AG04450 (cell line): ENCODE results near the gene GARNL3. TPM values are rescaled to one million over a fixed set of nuclear protein-coding genes. Genes with fewer than 3 reads are reported as not detected.

Source experiments
- CTCF ChIA-PET: fragments of 300-600, 350-600 bp; formaldehyde crosslinking; extraction: SDS; loops from one replicate; lab custom pipeline; 2022; ENCODE audit warnings: antibody characterized with exemption, inconsistent platforms; lab: Charles Lee
- POLR2A ChIA-PET: fragments of 350-600 bp; formaldehyde crosslinking; extraction: SDS; loops from one replicate; lab custom pipeline; 2021; ENCODE audit warnings: antibody characterized with exemption, inconsistent platforms; lab: Yijun Ruan, JAX
- DNase-seq: peaks from one replicate; pipeline ENCODE4 v3.0.0-alpha.2; 2011; ENCODE audit warnings: low read depth, low spot score
- H3K27ac ChIP-seq: one replicate; pipeline ENCODE4 v1.5.1; 2012; ENCODE audit warnings: low read depth, low read length, control low read depth
- H3K27me3 ChIP-seq: one replicate; pipeline ENCODE4 v1.6.0; 2012; ENCODE audit warnings: low read length; ENCODE audit not compliant: control insufficient read depth, insufficient read depth
- H3K4me3 ChIP-seq: 2 replicates; pipeline ENCODE4 v1.5.1; 2011; ENCODE audit warnings: mild to moderate bottlenecking, low read depth, low read length, control low read depth
- H3K9me3 ChIP-seq: 2 replicates; pipeline ENCODE4 v1.5.1; 2012; ENCODE audit warnings: low read length; ENCODE audit not compliant: control insufficient read depth, insufficient read depth
- polyA plus RNA-seq: library from polyadenylated mRNA; depleted of rRNA; stranded (reverse); fragments of >200 nt; gene quantifications from 2 replicates; pipeline ENCODE4 v1.2.3, GENCODE V29; 2011
- TF ChIP-seq, protein P1 (sequence below): IDR thresholded peaks from 2 replicates; pipeline ENCODE4 v1.5.1; 2011; ENCODE audit warnings: low read depth, low read length, control low read depth, inconsistent platforms

Gene GARNL3
- polyA plus RNA-seq, 1 experiment, result 2.7 TPM

GRCh38 chr9:127370672-127371648 lies 106.4 kb downstream of the GARNL3 start:
- H3K9me3 ChIP-seq, result no peaks in the 10 kb centered on the region
- POLR2A ChIA-PET, result no interaction called here
- H3K27ac ChIP-seq, result no peak overlapping the region
- TF ChIP-seq, protein P1, sequence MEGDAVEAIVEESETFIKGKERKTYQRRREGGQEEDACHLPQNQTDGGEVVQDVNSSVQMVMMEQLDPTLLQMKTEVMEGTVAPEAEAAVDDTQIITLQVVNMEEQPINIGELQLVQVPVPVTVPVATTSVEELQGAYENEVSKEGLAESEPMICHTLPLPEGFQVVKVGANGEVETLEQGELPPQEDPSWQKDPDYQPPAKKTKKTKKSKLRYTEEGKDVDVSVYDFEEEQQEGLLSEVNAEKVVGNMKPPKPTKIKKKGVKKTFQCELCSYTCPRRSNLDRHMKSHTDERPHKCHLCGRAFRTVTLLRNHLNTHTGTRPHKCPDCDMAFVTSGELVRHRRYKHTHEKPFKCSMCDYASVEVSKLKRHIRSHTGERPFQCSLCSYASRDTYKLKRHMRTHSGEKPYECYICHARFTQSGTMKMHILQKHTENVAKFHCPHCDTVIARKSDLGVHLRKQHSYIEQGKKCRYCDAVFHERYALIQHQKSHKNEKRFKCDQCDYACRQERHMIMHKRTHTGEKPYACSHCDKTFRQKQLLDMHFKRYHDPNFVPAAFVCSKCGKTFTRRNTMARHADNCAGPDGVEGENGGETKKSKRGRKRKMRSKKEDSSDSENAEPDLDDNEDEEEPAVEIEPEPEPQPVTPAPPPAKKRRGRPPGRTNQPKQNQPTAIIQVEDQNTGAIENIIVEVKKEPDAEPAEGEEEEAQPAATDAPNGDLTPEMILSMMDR, result no peak
- CTCF ChIA-PET, result interaction anchor here (1.4 kb wide), 1 partner anchor 9 kb away, joined by 3 read pairs; no protein-coding TSS in a partner anchor
- peaks cover 12% of the 10 kb centered on the region for H3K27me3 ChIP-seq
- H3K4me3 ChIP-seq, result no peak overlapping the region
- no peak for DNase-seq

GRCh38 chr9:127380479-127380878 lies 115.9 kb downstream of the GARNL3 start:
- TF ChIP-seq, protein P1, result no peak
- no peak for DNase-seq
- Histone ChIP-seq H3K4me3 (no peak overlapping the region), H3K27me3 (peaks cover 16% of the 10 kb centered on the region), H3K27ac (no peak overlapping the region), H3K9me3 (0 out of 2 replicates have a peak, but pooled peaks cover 2% of the 10 kb centered on the region)
- POLR2A ChIA-PET, result interaction anchor here (1.3 kb wide), 1 partner anchor 16 kb away, joined by 3 read pairs; the partner anchor contains the start of gene SLC2A8
- CTCF ChIA-PET, result interaction anchor here (1.0 kb wide), 2 partner anchors 9 to 68 kb away, joined by 3 to 4 read pairs; no protein-coding TSS in a partner anchor

- H3K27me3 ChIP-seq, result peaks cover 16% of the 10 kb centered on the region
- no peak for DNase-seq
- H3K27ac ChIP-seq, result no peak overlapping the region
- TF ChIP-seq, protein P1, result no peak
- POLR2A ChIA-PET, result no interaction called here
- CTCF ChIA-PET, result interaction anchor here (0.6 kb wide), 1 partner anchor 131 kb away, joined by 4 read pairs; no protein-coding TSS in a partner anchor
- H3K4me3 ChIP-seq, result no peak overlapping the region
- 0 out of 2 replicates have a peak, but pooled peaks cover 2% of the 10 kb centered on the region for H3K9me3 ChIP-seq
Measured at GRCh38 chr9:127382541-127382940, 118.0 kb downstream of the GARNL3 start.

- peaks cover 16% of the 10 kb centered on the region for H3K27me3 ChIP-seq
- CTCF ChIA-PET, result no interaction called here
- POLR2A ChIA-PET, result no interaction called here
Measured at GRCh38 chr9:127384016-127384730, 119.6 kb downstream of the GARNL3 start.

More at GRCh38 chr9:127384016-127384730, 119.6 kb downstream of the GARNL3 start:
- DNase-seq, result no peak
- TF ChIP-seq, protein P1, result no peak
- Histone ChIP-seq H3K27ac (no peak overlapping the region), H3K9me3 (no peaks in the 10 kb centered on the region), H3K4me3 (no peak overlapping the region)
